SU-DHL-6 (cell line): ENCODE results near the gene MMRN1.

Experiments
- H2AFZ ChIP-seq: fragments of 200-600 bp; sonication (generic); 2 replicates; pipeline ENCODE4 v1.6.1; 2014; ENCODE audit warnings: low read depth, mild to moderate bottlenecking, moderate library complexity, mixed read lengths, antibody characterized with exemption, low read length; ENCODE audit not compliant: severe bottlenecking
- H3F3A ChIP-seq: fragments of 200-600 bp; shearing (Covaris generic); 2 replicates; pipeline ENCODE4 v1.6.0; 2016; ENCODE audit warnings: antibody characterized with exemption, mild to moderate bottlenecking; ENCODE audit not compliant: insufficient read depth
- H3K27ac ChIP-seq: fragments of 200-600 bp; sonication (generic); 2 replicates; pipeline ENCODE4 v1.5.1; 2016; ENCODE audit warnings: low read depth, mild to moderate bottlenecking, low read length, moderate library complexity, mixed read lengths
- H3K27me3 ChIP-seq: fragments of 200-600 bp; sonication (generic), shearing (Covaris generic); 2 replicates; pipeline ENCODE4 v1.6.0; 2014; ENCODE audit warnings: mild to moderate bottlenecking, low read length
- H3K36me3 ChIP-seq: fragments of 200-600 bp; sonication (generic); 2 replicates; pipeline ENCODE4 v1.6.1; 2014; ENCODE audit warnings: mild to moderate bottlenecking, low read length, mixed read lengths
- H3K4me2 ChIP-seq: fragments of 300-600, 200-600 bp; shearing (Covaris generic), sonication (generic); 2 replicates; pipeline ENCODE4 v1.6.0; 2014; ENCODE audit warnings: low read length, low read depth, mild to moderate bottlenecking; ENCODE audit not compliant: poor library complexity, severe bottlenecking
- H3K4me3 ChIP-seq: fragments of 200-600 bp; sonication (generic); 2 replicates; pipeline ENCODE4 v1.5.1; 2014; ENCODE audit warnings: antibody characterized with exemption, low read length, mild to moderate bottlenecking, mixed read lengths; ENCODE audit not compliant: insufficient read depth, poor library complexity, severe bottlenecking
- H3K79me2 ChIP-seq: fragments of 200-600 bp; sonication (generic); 2 replicates; pipeline ENCODE4 v1.6.1; 2014; ENCODE audit warnings: mild to moderate bottlenecking, low read length, moderate library complexity; ENCODE audit not compliant: insufficient read depth
- H3K9ac ChIP-seq: fragments of 200-600 bp; sonication (generic); 2 replicates; pipeline ENCODE4 v1.7.0; 2014; ENCODE audit warnings: mild to moderate bottlenecking, low read length
- H3K9me2 ChIP-seq: fragments of 200-600 bp; sonication (generic); replicated peaks from 2 replicates; pipeline ENCODE4 v1.6.1; 2014; ENCODE audit warnings: low read length; ENCODE audit not compliant: insufficient read depth
- H3K9me3 ChIP-seq: fragments of 200-600 bp; sonication (generic); 2 replicates; pipeline ENCODE4 v1.6.1; 2014; ENCODE audit warnings: low read length, mixed read lengths; ENCODE audit not compliant: insufficient read depth
- H4K20me1 ChIP-seq: fragments of 200-600 bp; sonication (generic); 2 replicates; pipeline ENCODE4 v1.6.1; 2014; ENCODE audit warnings: low read depth, mild to moderate bottlenecking, antibody characterized with exemption, low read length, moderate library complexity, mixed read lengths
- EZH2phosphoT487 ChIP-seq: fragments of 200-600 bp; sonication (generic), shearing (Covaris generic); conservative IDR thresholded peaks from 2 replicates; pipeline ENCODE4 v1.6.1; 2018; ENCODE audit warnings: mild to moderate bottlenecking, antibody characterized with exemption, low read length, moderate library complexity, mixed read lengths
- TF ChIP-seq, protein P1 (sequence below): fragments of 200-600 bp; sonication (generic); IDR thresholded peaks from one replicate; pipeline ENCODE4 v1.5.1; 2017; ENCODE audit warnings: antibody characterized with exemption, mild to moderate bottlenecking, low read length, moderate library complexity; ENCODE audit not compliant: insufficient read depth, poor library complexity, severe bottlenecking

MMRN1 gene

GRCh38 chr4:89868999-89869589, 25.6 kb upstream of the MMRN1 start:
- H3K9ac ChIP-seq = no peak overlapping the region
- no peaks in the 10 kb centered on the region for H3F3A ChIP-seq
- no peaks in the 10 kb centered on the region for H3K9me3 ChIP-seq
- no peak overlapping the region for H3K27ac ChIP-seq
- no peaks in the 10 kb centered on the region for H4K20me1 ChIP-seq
- no peak overlapping the region for H3K4me2 ChIP-seq
- H3K4me3 ChIP-seq = no peak overlapping the region
- no peak overlapping the region for H2AFZ ChIP-seq
- H3K36me3 ChIP-seq = no peaks in the 10 kb centered on the region
- H3K79me2 ChIP-seq = no peaks in the 10 kb centered on the region
- no peaks in the 10 kb centered on the region for H3K27me3 ChIP-seq
- no peaks in the 10 kb centered on the region for H3K9me2 ChIP-seq
- TF ChIP-seq, protein P1, sequence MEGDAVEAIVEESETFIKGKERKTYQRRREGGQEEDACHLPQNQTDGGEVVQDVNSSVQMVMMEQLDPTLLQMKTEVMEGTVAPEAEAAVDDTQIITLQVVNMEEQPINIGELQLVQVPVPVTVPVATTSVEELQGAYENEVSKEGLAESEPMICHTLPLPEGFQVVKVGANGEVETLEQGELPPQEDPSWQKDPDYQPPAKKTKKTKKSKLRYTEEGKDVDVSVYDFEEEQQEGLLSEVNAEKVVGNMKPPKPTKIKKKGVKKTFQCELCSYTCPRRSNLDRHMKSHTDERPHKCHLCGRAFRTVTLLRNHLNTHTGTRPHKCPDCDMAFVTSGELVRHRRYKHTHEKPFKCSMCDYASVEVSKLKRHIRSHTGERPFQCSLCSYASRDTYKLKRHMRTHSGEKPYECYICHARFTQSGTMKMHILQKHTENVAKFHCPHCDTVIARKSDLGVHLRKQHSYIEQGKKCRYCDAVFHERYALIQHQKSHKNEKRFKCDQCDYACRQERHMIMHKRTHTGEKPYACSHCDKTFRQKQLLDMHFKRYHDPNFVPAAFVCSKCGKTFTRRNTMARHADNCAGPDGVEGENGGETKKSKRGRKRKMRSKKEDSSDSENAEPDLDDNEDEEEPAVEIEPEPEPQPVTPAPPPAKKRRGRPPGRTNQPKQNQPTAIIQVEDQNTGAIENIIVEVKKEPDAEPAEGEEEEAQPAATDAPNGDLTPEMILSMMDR = peak; percentile 15
- no peak for TF ChIP-seq EZH2phosphoT487

GRCh38 chr4:89871211-89871610, 23.4 kb upstream of the MMRN1 start:
- no peak for TF ChIP-seq EZH2phosphoT487
- TF ChIP-seq, protein P1 = no peak
- no peaks in the 10 kb centered on the region for H3F3A ChIP-seq
- H3K9me3 ChIP-seq = no peaks in the 10 kb centered on the region
- no peak overlapping the region for H3K4me3 ChIP-seq
- no peak overlapping the region for H2AFZ ChIP-seq
- H3K79me2 ChIP-seq = no peaks in the 10 kb centered on the region
- no peak overlapping the region for H3K4me2 ChIP-seq
- H4K20me1 ChIP-seq = no peaks in the 10 kb centered on the region
- no peaks in the 10 kb centered on the region for H3K36me3 ChIP-seq
- H3K27me3 ChIP-seq = no peaks in the 10 kb centered on the region
- no peak overlapping the region for H3K27ac ChIP-seq
- H3K9ac ChIP-seq = no peak overlapping the region
- no peaks in the 10 kb centered on the region for H3K9me2 ChIP-seq

- Histone ChIP-seq H3K4me2 (no peak overlapping the region), H3K27ac (no peak overlapping the region), H3K79me2 (no peaks in the 10 kb centered on the region), H2AFZ (no peak overlapping the region), H3K9me3 (no peaks in the 10 kb centered on the region), H3K4me3 (no peak overlapping the region), H3K9ac (no peak overlapping the region), H3K9me2 (no peaks in the 10 kb centered on the region), H3K36me3 (no peaks in the 10 kb centered on the region), H3F3A (no peaks in the 10 kb centered on the region), H4K20me1 (no peaks in the 10 kb centered on the region), H3K27me3 (no peaks in the 10 kb centered on the region)
- TF ChIP-seq EZH2phosphoT487 = no peak
- TF ChIP-seq, protein P1 = no peak
These were observed 18.1 kb upstream of the MMRN1 start for GRCh38 chr4:89876548-89876947.
